GM12874 (cell line): Measurements from ENCODE around the gene APPBP2.

Experiments used
- TF ChIP-seq, protein P1 (sequence below): IDR thresholded peaks from 2 replicates; pipeline ENCODE4 v1.5.1; 2011; ENCODE audit warnings: low read depth, mild to moderate bottlenecking, control low read depth, low read length, moderate library complexity; ENCODE audit not compliant: insufficient read depth

APPBP2 gene

DNA sequence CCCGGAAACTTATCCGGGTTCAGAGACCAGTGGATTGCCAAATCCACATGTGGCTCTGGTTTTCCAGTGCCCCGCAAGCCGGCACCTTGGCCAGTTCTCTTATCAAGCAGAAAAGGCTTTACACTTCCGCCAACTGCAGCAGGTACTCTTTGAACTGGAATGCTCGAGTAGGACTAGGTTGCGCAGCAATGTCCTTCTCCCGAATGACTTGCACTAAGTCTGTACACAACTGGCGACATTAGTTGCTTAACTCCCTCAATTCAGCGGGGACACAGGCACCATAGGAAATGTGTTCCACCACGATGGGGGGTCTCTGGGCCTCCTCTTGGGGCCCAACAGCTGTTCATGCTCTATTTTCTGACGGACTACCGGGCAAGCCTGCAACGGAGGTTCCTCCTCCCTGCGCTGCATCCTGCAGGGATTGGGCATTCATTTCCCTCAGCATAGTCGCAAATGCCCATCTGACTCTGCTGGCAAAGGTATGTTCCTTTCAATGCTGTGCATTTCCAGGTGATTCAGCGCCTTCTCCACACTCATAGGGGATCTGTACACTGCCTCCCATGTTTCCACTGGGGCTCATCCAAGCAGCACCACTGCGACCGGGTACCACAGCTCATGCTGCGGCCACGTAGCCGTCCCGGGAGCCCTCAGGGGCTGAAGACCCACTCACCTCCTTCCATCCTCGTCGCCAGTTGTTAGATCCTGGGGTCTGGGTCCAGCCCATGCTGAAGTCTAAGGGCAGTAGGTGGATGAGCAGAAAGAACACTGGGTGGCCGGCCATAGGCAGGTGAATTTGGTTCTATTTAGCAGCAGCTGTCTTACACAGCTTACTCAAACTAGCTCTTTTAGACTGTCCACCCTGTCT lies 34.2 kb upstream of the APPBP2 start:
- TF ChIP-seq, protein P1, sequence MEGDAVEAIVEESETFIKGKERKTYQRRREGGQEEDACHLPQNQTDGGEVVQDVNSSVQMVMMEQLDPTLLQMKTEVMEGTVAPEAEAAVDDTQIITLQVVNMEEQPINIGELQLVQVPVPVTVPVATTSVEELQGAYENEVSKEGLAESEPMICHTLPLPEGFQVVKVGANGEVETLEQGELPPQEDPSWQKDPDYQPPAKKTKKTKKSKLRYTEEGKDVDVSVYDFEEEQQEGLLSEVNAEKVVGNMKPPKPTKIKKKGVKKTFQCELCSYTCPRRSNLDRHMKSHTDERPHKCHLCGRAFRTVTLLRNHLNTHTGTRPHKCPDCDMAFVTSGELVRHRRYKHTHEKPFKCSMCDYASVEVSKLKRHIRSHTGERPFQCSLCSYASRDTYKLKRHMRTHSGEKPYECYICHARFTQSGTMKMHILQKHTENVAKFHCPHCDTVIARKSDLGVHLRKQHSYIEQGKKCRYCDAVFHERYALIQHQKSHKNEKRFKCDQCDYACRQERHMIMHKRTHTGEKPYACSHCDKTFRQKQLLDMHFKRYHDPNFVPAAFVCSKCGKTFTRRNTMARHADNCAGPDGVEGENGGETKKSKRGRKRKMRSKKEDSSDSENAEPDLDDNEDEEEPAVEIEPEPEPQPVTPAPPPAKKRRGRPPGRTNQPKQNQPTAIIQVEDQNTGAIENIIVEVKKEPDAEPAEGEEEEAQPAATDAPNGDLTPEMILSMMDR, result no peak

DNA sequence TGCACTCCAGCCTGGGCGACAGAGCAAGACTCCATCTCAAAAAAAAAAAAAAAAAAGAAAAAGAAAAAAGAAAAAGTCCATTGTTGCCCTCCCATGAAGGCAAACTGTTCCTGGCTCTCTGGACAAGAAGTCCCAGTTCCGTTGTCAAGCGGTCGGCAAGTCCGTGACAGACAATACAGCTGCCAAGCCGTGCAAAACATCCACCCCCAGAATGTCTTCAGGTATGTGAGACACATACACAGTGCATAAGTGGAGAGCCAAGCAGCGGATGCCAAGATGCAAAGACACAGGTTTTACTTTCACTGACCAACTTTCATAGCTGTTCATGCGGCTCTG lies 33.6 kb upstream of the APPBP2 start:
- TF ChIP-seq, protein P1, result no peak

DNA sequence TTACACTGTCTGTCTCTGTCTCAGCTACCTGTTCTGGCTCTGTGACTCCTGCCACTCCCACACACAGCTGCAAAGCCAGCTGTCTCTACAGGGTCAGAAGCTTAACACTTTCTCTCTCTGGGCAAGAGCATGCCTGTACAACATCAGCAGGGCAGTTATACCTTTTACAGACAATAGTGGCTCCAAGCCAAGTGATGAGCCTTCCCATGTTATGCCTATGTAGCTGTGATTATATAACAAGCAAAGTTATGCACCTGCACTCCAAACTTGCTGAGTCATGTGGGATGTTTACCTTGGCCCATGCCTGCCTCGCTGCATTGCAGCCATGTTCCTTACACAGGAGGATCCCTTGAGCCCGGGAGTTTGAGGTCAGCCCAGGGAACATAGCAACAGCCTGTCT lies 31.8 kb upstream of the APPBP2 start:
- TF ChIP-seq, protein P1, result no peak

DNA sequence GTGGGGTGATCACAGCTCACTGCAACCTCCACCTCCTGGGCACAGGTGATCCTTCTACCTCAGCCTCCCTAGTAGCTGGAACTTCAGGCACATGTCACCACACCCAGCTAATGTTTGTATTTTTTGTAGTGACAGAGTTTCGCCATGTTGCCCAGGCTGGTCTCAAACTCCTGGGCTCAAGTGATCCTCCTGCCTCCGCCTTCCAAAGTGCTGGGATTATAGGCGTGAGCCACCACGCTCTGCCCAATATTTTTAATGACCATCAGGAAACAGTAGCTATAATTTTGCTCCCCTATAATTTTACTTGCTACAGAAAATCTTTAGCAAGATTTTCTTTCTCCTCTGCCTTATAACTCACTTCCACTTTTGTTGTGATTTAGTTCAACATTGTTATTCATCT lies 29.7 kb upstream of the APPBP2 start:
- TF ChIP-seq, protein P1, result no peak

DNA sequence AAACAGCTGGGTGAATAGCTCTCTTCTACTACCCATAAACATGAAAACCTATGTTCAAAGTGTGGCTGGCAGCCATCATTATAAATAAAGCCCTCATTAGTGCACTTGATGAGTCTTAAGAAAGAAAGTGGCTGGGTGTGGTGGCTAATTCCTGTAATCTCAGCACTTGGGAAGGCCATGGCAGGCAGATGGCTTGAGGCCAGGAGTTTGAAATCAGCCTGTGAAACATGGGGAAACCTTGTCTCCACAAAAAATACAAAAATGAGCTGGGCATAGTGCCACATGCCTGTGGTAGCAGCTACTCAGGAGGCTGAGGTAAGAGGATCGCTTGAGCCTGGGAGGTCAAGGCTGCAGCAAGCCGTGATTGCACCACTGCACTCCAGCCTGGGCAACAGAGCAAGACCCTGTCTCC lies 28.3 kb upstream of the APPBP2 start:
- TF ChIP-seq, protein P1, result no peak

- TF ChIP-seq, protein P1, result no peak
Measured at GRCh38 chr17:60548990-60549389, 22.9 kb upstream of the APPBP2 start.

- TF ChIP-seq, protein P1, result no peak
Measured at GRCh38 chr17:60545465-60546191, 19.6 kb upstream of the APPBP2 start.
